Stimulated activated CD4-positive, alpha-beta T cell treated with anti-CD3 and anti-CD28 coated beads, Interleukin-15, amount 100 ng/mL, for 24 hours (primary cell): ENCODE results near the gene CSF1R.
"Not testable (repeated sequence)": the region's sequence is repeated elsewhere in the genome, so short reads cannot be mapped to it uniquely, and the experiment has no call there.

Source experiments
- DNase-seq: peaks from one replicate; pipeline ENCODE4 v3.0.0-alpha.2; 2020

Gene CSF1R

DNA sequence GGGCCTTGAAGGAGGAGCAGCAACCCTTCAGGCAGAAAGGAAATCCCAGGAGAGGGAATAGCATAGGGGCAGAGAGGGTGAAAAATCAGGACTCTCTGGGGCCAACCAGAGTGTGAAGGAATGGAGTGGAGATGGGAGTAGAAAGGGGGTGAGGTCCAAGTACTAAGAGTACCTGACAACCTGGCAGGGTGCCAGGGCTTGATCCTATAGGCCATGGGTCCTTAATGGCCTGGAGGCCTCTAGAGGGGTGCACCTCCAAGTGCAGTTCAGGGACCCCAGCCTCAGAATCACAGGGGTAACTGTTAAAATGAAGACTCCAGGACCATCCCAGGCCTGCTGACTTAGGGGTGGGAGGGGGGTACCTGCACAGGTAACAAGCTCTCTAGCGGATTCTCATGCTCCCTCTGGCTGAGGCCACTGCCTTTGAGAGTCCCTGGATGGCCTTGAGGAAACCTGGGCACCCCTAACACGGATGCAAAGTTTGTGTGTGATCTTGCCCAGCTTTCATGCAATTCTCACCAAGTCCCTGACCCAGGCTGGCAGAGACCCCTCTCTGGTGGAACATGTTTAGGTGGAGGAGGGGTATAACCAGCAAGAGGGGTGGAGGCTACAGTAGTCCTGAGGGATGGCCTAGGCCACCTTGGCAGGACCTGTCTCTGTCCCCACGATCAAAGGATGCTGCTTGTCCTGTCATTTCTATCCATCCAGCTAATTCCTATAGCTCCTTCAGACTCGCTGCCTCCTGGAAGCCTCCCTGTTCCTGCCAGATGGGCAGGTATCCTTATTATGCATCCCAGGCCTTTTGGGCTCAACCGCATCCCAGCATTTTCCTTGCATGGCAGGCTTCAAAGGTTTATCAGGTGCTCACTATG, 17.6 kb upstream of the CSF1R start:
- no peak for DNase-seq

DNA sequence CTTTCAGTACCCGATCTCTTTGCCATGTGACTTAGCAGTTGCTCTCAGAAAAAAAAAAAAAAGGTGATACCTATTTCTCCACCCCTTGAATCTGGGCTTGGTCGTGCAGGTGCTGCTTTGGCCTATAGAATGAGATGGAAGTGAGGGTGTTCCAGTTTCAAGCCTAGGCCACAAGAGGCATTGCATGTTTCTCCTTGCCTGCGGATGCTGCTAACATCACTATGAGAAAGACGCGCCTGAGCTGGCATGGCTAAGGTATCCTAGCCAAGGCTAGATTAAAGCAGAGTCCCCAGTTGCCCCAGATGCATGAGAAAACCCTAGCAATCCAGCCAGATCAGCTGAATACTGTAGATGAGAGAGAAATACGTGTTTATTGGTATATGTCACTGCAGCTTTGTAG, 14.7 kb upstream of the CSF1R start:
- no peak for DNase-seq

DNA sequence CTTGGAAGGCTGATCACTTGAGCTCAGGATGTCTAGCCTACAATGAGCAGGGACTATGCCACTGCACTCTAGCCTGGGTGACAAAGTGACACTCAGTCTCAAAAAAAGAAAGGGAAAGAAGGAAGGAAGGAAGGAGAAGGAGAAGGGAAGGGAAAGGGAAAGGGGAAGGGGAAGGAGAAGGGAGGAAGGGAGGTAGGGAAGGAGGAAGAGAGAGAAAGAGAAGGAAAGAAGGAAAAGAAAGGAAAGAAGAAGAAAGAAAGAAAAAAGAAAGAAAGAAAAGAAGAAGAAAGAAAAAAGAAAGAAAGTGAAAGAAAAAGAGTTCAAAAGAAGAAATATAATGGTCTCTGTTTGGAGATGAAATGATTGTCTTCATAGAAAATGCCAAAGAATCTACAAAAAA, 10.8 kb upstream of the CSF1R start:
- no peak for DNase-seq

DNA sequence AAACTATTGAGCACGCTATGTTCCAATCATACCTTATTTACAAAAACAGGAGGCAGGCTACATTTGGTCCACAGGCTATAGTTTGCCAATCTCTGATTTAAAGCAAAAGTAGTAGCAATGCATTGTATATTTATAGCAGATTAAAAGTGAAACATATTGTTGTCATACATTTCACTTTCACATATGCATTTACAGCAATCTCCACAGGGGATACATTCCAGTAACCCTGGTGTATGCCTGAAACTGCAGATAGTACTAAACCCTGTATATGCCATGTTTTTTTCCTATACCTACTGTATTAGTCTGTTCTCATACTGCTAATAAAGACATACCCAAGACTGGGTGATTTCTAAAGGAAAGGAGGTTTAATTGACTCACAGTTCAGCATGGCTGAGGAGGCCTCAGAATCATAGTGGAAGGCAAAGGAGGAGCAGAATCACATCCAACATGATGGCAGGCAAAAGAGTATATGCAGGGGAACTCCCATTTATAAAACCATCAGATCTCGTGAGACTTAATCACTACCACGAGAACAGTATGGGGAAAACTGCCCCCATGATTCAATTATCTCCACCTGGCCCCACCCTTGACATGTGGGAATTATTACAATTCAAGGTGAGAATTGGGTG, 5.9 kb upstream of the CSF1R start:
- no peak for DNase-seq

DNA sequence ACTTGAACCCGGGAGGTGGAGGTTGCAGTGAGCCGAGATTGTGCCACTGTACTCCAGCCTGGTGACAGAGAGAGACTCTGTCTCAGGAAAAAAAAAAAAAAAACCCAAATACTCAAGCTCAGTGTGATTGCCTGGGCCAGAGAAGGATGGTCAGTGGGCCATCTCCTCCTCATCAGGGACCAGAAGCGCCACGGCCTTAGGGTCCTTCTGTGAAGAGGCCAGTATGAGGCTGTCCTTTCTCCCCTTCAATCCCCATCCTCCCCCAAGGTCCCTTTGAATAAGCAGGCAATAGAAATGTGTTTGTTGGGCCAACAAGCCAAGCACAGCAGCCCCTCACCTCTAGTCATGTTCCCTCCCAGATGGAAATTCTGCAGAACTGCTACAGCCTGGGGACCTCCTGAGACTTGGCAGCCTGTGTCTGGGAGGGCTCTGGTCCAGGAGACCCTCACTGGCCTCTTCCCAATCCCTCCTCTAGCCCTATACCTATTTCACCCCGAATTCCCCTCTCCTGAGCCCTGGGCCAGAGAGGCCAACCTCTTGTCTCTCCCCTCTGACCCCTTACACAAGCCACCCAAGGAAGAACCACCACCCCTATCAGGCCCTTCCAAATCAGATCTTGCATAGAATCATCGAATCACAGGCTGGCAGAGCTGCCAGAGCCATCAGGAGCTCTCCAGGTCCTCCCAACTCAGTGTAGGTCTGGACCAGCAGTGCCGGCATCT, 1.0 kb downstream of the CSF1R start:
- DNase-seq = no peak

DNA sequence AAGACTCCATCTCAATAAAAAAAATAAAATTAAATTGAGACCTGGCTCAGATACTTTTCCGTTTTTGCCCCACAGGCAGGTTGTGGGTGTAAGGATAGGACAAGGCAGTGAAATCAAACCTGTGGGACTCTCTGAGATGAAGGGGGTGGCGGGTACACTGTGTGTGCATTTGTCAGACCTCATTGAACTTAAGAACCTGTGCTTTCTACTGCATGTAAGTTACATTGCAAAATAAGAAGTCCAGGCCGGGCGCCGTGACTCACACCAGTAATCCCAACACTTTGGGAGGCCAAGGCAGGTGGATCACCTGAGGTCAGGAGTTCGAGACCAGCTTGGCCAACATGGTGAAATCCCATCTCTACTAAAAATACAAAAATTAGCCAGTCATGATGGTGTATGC, 1.6 kb downstream of the CSF1R start:
- DNase-seq = not testable (repeated sequence)

DNA sequence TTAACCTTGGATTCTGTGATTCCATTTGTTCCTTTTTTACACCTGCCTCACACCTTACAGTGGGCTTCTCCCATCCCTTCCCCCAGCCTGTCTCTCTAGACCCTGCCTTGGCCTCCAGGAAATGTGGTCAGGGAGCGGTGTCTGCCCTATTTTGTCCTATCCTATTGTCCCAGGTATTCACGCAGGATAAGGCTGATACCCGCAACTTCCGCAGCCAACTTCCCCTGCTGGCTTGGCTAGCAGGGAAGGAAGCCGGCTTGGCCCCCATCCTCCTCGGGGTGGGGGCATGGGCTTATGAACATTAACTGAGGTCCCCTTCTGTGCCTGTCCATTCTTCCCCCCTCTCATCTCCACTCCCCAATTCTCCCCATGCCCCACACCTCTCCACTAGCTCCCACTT, 3.5 kb downstream of the CSF1R start:
- no peak for DNase-seq

DNA sequence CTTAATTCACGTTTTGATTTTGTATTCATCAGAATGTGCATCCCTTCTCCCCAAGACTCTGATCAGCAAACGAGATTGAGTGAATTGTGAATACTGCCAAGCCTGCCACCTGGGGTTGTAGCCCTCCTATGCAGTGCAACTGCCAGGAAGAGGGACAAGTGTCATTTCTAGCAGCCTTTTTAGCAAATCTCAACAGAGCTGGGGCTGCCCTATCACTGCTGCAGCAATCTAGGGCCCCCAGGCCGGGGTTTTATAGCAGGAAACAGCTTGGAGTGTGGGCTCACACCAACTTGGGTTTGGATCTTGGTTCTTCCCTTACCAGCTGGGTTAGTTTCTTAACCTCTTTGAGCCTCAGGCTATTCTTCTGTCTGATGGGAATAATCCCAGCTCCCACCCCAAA, 4.0 kb downstream of the CSF1R start:
- no peak for DNase-seq

DNA sequence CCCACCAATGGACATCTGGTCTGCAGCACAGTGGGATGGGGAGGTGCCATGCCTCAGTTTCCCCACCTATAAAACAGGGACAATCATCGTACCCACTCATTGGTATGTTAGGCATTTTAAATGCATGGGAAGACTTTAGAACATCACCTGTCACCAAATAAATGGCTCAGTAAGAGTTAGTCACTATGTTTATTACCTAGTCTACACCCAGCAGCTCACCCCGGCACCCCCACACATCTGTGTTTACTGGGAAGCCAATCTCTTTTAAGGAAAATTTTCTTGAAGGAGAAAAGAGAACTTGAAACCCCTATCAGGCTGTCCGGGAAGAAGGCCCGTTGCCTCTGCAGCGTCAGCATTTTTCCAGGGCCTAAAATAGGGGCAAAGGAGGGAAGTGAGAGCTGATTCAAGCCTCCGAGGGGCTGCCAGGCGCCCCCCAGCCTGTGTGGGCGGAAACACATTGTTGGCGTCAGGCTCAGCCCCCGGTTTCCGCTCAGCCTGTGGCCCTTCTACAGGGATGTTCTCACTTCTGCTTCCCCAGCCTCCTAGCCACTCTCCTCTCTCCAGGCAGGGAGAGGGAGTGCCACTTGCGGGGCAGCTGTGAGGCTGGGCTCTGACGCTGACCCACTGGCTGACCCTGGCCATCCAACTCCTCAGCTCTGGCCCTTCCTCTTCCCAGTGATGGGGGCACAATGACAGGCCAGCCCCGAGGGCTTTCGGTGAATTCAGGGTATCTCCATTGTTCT, 4.6 kb downstream of the CSF1R start:
- DNase-seq = no peak

DNA sequence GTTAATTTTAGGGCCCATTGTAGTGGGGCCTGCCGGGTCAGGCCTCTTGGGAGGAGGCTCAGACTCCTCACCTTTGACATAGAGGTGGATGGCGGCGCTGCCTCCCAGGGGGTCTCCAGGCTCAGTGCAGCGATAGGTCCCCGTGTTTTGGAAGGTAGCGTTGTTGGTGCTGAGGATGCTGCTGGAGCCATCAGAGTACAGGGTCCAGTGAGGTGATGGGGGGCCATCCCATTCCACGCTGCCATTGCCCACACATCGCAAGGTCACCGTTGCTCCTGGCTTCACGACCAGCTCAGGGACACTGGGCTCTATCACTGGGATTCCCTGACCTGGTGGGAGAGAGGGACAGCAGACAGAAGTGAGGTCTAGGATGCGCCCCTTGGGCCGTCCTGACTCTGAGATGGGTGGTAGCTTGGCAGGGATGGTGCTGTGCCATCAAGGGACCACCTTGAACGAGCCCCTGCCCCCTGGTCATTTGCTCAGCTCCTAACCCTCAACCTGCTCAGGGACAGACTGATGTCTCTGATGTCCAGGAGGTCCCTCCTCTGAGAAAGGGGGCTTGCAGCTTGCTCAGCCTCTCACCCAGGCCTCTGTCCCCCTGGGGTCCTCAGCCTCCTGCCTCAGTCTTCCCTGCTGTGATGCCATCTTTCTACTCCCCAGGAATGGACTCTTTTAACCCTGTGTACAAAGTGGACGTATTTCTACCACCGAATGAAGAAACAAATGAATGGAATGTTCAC, 5.5 kb downstream of the CSF1R start:
- no peak for DNase-seq

DNA sequence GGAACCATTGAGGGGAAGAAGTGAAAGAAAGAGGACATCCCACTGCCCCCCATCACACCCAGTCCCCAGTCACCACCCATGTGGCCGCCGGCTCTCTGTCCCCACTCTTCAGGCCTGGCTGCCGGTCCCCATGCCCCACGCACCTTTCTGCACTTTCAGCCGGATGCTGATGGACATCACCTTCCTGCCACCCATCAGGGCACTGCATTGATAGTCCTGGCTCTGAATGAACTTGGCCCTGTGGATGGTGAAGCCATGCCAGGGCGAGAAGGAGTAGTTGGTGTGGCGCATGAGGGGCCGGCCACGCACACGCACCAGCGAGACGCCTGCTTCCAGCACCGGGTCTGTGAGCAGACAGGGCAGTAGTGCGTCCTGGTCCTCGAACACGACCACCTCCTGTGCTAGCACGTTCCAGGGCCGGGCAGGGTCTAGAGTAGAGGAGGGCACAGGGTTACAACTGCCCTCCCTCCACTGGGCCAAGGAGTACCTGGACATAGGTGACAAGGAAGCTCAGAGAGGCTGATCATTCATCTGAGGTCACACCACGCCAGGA, 6.4 kb downstream of the CSF1R start:
- no peak for DNase-seq

DNA sequence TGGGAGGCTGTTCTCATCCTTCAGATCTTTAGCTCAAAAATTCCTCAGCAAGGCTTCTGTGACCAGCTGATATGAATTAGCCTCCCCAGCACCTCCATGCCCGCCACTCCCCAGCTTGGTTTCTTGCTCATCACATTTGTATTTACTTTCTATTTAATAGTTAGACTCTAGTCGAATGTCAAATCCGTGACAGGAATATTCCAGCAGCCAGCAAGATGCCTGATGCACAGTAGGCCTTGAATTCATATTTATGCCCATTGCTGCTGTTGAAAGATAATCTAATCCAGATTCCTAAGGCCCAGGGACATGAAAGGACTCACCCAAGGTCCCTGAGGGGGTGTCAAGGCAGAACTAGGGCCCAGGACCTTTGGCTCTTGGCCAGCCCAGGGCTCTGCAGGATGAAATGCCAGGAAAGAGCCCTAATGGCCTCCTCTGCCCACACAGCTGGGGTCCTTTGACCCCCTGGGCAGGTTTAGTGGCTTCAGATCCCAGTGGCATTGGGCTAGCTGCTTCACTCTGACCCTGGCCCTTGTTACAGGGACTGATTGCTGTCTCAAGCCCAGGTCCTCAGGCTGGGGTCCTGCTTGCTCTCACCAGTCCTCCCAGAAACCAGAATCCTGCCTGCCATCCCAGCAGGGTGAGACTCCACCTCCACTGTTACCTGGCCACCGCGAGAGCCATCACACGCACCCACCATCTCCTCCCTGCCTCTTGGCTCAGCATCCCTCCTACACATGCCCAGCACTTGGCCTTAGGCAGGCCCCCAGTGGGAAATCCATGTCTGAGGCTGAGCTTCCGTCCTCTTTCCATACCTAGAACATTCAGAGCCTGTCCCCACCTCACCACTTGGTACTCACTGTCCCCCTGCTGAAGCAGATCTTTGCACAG, 7.3 kb downstream of the CSF1R start:
- no peak for DNase-seq

DNA sequence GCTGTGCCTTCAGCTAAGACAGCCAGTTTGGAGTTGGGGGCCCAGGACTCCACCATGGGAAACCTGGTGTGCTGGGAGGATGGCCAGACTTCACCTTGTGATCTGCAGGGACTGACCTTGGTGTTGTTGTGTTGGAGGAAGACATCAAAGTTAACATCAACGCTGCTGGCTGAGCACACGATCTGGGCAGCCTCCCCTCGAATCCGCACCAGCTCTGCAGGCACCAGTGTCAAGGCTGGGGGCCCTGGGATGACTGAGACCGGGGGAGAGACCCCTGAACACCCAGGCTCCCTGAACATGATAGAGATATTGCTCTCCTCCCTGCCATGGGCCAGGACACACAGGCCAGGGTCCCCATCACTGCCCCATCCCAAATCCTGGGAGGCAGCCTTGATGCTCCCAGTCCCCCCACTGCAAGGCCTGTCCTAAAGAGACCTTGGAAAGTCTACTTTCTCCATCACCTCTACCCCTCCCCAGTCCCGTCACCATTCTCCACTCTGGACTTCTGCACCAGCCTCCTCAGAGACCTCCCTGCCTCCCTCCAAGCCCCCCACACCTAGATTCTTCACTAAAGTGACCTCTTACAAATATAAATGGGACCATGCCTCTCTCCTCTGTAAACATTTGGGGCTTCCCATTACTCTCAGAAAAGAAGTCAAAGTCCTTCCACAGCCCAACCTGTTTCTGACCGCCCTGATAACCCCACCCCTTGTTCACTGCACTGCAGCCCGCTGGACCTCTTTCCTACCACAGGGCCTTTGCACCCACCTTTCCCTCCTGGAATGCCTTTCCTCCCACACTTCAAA, 8.2 kb downstream of the CSF1R start:
- no peak for DNase-seq

DNA sequence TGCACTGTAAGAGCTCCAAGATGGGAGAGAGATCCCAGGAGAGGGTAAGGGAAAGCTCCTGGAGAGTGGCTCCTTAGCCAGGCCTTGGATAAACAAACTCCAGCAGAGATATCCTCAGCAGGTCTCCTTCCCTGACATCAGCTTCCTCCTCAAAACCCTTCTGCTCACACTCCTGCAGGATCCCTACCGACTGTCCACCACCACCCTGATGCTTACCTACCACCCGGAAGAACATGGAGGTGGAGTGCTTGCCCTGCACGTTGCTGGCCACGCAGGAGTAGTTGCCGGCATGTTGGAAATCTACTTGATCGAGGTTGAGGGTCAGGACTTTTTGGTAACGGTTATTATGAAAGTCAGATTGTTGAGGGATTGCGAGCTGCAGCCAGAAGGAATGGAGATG, 9.3 kb downstream of the CSF1R start:
- no peak for DNase-seq

DNA sequence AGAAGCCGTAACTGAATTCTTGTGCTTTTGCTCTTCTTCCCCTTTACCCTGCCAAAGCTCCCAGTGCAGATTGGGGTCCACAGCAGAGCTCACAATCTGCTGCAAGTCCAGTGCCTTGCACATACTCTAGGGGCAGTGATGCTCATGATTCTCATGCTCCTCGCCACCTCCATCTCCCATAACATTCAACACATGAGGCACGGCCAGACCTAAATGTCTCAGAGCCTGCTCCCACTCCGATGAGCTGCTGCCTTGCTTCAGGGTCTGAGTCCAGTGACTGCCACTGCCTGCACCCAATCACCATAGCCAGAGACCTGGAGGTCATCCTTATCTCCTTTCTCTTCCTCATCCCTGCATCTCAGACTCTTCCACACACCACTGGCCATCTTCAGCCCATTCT, 10.5 kb downstream of the CSF1R start:
- DNase-seq = no peak

DNA sequence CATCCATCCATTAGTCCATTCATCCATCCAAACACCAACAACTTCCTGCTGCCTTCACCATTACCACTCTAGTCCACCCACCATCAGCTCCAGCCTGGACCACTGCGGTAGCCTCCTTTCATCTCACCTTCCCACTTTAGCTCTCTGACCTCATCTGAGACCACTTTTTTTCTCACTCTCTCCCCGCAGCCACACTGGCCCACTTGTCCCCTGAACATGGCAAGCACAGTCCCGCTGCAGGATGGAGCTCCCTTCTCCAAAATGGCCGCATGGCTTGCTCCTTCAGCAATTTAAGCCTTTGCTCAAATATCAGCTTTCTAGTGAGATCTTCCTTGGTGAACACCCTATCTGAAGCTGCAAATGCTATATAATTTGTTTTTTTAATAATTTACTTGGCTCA, 11.1 kb downstream of the CSF1R start:
- DNase-seq = no peak

DNA sequence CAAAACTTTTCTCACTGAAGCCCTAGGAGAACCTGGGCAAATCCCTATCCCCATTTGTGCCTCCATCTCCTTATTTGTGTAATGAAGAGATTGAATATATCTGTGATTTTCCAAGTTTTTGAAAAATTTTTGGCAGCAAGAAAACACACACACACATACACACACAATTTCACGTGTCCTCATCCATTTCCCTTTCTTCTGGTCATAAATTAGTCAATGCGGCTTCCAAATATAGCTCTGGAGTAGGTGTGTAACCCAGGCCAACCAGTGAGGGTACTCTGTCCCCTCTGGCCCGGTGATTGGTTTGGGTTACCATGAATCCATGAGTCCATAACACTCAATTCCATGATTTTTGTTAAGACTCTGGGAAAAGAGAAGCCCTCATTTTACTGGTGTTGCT, 12.7 kb downstream of the CSF1R start:
- no peak for DNase-seq

DNA sequence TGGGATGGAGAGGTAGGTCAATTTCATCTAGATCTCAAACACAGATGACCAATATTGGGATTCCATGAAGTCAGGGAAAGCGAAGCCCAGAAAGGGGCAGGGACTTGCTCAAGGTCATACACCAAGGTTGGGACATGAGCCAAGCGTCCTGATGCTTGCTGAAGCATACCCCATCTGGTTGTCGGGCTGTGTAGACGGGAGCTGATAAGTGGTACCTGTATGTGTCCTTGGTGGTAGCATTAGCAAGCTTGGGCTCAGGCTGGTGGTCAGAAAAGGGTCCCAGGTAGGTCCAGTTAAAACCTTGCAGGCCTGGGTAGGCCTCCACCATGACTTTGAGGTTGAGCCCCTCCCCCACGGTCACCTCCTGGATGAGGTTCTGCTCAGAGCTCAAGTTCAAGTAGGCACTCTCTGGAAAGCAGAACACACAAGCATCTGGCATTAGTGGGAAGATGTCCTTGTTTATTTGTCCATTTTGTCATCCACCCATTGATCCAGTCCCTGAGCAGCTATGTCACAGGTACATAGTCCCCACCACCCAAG, 13.2 kb downstream of the CSF1R start:
- no peak for DNase-seq

DNA sequence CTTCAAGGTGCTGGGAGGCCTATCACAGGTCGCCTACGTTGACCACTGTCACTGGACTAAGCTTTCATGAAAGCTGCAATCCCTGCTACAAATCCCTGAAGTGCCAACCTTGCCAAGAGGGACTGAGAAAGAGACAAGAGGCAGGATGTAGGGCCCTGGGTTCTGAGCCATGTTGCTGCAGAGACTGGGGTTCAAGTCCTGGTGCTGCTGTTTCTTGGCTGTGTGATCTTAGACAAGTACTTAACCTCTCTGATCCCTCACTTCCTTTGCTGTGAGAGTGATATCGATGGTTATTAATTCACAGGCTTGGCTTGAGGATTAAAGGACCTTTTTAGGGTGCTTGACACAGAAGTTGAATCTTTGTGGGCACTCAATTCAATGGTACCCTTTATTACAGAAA, 15.5 kb downstream of the CSF1R start:
- DNase-seq = no peak
